Measurements from ENCODE around the gene GAR1.
"Not testable (repeated sequence)": the region's sequence is repeated elsewhere in the genome, so short reads cannot be mapped to it uniquely, and the experiment has no call there.

Gene GAR1

GRCh38 chr4:109836985-109837384 lies 21.4 kb downstream of the GAR1 start:
- TF ChIP-seq CTCF (conservative IDR thresholded peaks at IDR 0.05; ENCODE audit: low read depth, low read length): no peak
- H3K4me3 ChIP-seq (ENCODE audit: low read length): no peak overlapping the region
- DNase-seq (ENCODE audit: low read depth): no peak

DNA sequence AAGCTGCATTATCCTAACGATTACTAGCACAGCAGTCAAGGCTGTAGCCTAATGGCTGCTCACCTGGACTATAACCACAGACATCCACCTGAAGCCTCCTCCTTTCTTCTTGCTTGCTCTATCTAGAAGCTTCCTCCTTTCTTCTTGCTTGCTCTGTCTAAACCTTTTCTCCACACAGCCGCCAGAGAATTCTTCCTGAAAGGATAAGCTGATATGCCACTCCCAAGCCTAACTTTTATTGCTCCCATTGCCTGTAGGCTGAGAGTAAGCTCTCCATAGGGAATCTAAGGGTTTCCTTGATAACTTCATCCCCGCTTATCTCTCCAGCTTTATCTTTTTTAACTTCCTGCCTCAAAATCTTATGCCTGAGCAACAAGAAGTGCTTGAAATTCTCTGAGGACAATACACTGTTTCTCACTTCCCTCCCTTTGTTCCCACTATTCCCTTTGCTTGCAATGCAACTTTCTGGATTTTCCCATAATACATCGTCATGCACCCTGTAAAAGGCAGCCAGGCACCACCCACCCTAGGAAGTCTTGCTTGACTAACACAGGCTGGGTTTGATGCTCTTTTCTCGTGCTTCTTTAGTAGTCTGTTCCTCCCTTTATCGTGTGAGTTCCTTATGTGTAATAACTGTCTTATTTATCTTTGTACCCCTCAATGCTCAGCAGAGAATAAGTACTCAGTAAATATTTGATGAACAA lies 31.0 kb downstream of the GAR1 start:
- no peak for DNase-seq (ENCODE audit: low read depth)
- no peak for TF ChIP-seq CTCF (conservative IDR thresholded peaks at IDR 0.05; ENCODE audit: low read depth, low read length)
- no peak overlapping the region for H3K4me3 ChIP-seq (ENCODE audit: low read length)

DNA sequence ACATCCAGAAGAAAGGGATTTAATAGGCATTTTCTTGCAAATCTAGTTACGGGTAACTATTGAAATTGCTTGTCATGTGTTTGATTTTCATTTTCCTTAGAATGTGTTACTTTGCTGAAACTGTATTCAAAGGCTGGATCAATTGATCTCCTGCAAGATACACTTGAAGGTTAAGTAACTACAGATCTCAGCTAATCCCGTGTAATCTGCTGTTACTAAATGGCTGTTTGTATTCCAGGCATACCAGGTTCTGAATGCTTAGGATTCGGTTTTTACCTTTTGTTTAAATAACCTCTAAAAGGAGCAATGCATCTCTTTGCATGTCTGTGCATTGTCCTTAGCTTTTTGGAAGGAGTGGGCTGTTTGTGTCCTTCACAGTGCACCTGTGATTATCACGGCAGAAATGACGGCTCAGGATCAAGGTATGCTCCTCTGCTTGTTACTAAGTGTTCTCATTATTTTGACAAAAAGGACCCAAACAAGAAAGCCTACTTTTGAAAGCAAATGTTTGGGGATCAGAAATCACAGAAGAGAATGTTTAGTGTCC lies 32.4 kb downstream of the GAR1 start, which contains the start of gene LRIT3:
Gene LRIT3, plus strand, starts transcription at position 212 of the 547 bp plus-strand sequence. Its CDS starts 95 bp downstream, at position 307.
- DNase-seq (ENCODE audit: low read depth): no peak
- no peak within 1 kb of the TSS for H3K4me3 ChIP-seq (ENCODE audit: low read length)
- no peak for TF ChIP-seq CTCF (conservative IDR thresholded peaks at IDR 0.05; ENCODE audit: low read depth, low read length)

DNA sequence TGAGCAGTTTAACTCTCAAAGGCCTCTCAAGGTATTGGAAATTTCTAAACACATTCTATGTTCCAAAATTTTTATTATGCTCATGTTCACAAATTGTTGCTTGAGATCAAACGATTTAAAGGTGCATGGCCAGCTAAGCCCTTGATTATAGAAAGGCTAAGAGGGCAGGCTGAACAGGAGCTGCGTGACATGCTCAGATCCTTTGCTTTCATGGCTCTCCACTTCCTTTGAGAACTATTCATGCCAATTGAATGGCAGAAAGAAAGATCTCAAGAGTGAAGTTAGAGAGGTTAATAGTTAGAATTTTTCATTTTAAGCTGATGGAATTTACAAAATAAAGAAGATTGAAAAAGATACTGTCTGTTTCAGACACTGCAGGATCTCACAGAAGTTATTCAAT lies 32.9 kb downstream of the GAR1 start:
- no peak overlapping the region for H3K4me3 ChIP-seq (ENCODE audit: low read length)
- DNase-seq (ENCODE audit: low read depth): no peak
- TF ChIP-seq CTCF (conservative IDR thresholded peaks at IDR 0.05; ENCODE audit: low read depth, low read length): no peak

DNA sequence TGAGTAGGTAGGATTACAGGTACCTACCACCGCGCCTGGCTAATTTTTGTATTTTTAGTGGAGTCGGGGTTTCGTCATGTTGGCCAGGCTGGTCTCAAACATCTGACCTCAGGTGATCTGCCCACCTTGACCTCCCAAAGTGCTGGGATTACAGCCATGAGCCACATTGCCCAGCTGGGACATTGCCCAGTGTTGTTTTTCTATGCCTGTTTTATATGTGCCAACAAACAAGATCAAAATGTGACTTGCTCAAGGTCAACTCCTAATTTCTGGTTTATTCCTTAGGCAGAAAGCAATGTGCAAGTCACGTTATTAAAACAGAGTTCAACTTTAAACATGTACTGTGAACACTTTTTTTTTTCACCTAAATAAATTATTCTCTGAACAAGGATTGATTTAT lies 35.0 kb downstream of the GAR1 start:
- no peak for DNase-seq (ENCODE audit: low read depth)
- no peak overlapping the region for H3K4me3 ChIP-seq (ENCODE audit: low read length)
- TF ChIP-seq CTCF (conservative IDR thresholded peaks at IDR 0.05; ENCODE audit: low read depth, low read length): no peak

- DNase-seq (ENCODE audit: low read depth); H3K4me3 ChIP-seq (ENCODE audit: low read length): not testable (repeated sequence)
Measured at GRCh38 chr4:109859426-109860300, 44.1 kb downstream of the GAR1 start.

DNA sequence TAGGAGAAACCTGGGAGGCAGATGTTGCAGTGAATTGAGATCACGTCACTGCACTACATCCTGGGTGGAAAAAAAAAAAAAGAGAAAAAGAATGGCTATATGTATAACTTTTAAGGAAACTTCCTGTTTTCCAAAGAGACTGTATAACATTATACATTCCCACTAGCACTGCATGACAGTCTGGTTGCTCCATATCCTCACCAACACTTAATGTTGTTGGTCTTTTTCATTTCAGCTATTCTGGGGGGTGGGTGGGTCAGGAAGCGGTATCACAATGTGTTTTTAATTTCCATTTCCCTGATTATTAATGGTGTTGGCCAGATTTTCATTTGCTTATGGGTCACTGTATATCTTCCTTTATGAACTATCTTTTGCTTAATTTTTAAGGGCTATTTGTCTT lies 45.7 kb downstream of the GAR1 start:
- no peak for TF ChIP-seq CTCF (conservative IDR thresholded peaks at IDR 0.05; ENCODE audit: low read depth, low read length)
- no peak overlapping the region for H3K4me3 ChIP-seq (ENCODE audit: low read length)
- no peak for DNase-seq (ENCODE audit: low read depth)
